ENCODE data around the gene SCG2. TPM values are rescaled to one million over a fixed set of nuclear protein-coding genes. Genes with fewer than 3 reads are reported as not detected.
"Not testable (repeated sequence)": the region's sequence is repeated elsewhere in the genome, so short reads cannot be mapped to it uniquely, and the experiment has no call there.

The SCG2 gene
- total RNA-seq, 4 donors from 2014 or later = 3.2 to 5.1 (median 4.8) TPM; not detected in 1

DNA sequence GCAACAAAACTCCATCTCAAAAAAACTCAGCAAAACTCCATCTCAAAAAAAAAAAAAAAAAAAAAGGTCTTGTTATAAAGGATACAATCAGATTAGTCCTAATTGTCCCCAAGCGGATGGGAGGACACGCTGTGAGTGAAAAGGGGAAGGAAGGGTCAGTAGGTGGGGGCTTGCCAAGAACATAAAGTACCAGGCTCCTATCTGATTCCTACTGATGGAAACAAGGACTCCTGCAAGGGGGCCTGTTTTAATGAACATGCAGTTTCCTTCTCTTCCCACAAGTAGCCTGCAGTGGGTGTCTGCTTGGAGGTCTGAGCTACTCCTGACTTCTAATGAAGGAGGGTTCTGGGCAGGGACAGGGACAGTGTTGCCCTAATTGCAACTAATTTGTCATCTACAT, 7.9 kb downstream of the SCG2 start:
- no peaks in the 10 kb centered on the region for H3K9me3 ChIP-seq
- no peaks in the 10 kb centered on the region for H3K27me3 ChIP-seq
- TF ChIP-seq, protein P1, sequence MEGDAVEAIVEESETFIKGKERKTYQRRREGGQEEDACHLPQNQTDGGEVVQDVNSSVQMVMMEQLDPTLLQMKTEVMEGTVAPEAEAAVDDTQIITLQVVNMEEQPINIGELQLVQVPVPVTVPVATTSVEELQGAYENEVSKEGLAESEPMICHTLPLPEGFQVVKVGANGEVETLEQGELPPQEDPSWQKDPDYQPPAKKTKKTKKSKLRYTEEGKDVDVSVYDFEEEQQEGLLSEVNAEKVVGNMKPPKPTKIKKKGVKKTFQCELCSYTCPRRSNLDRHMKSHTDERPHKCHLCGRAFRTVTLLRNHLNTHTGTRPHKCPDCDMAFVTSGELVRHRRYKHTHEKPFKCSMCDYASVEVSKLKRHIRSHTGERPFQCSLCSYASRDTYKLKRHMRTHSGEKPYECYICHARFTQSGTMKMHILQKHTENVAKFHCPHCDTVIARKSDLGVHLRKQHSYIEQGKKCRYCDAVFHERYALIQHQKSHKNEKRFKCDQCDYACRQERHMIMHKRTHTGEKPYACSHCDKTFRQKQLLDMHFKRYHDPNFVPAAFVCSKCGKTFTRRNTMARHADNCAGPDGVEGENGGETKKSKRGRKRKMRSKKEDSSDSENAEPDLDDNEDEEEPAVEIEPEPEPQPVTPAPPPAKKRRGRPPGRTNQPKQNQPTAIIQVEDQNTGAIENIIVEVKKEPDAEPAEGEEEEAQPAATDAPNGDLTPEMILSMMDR (IDR thresholded peaks at IDR 0.05) = no peak
- TF ChIP-seq POLR2A (IDR thresholded peaks at IDR 0.05) = no peak
- no peak for DNase-seq
- H3K27ac ChIP-seq = no peak overlapping the region
- H3K4me3 ChIP-seq = no peak overlapping the region
- no peaks in the 10 kb centered on the region for H3K36me3 ChIP-seq
- H3K4me1 ChIP-seq = no peaks in the 10 kb centered on the region

DNA sequence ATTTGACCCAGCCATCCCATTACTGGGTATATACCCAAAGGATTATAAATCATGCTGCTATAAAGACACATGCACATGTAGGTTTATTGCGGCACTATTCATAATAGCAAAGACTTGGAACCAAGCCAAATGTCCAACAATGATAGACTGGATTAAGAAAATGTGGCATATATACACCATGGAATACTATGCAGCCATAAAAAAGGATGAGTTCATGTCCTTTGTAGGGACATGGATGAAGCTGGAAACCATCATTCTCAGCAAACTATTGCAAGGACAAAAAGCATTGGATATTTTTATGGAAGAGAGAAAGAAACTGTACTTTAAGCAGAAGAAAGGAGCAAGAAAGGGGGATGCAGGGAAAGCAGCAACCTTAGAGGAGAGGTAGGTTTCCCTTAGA, 9.5 kb downstream of the SCG2 start:
- H3K9me3 ChIP-seq, DNase-seq, H3K4me3 ChIP-seq, H3K4me1 ChIP-seq, H3K27ac ChIP-seq, H3K27me3 ChIP-seq, H3K36me3 ChIP-seq: not testable (repeated sequence)

DNA sequence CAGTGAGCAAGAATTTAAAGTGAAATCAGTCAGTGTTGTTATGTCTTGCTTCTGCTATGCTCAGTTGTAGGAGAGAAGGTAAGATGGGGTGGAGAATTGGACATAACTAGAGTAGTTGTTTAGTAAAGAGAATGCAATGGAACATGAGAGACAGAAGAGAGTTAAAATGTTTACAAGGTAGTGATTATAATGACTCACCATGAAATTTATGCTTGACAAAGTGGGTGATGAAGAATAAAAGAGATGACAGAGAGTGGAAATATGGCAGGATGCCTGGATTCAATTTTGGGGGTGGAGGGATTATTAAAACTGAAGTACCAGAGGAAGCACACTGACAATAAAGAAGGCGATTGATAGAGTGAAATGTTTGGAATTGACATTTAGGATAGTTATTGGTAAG, 10.6 kb downstream of the SCG2 start:
- TF ChIP-seq, protein P1 (IDR thresholded peaks at IDR 0.05) = no peak
- no peak for TF ChIP-seq POLR2A (IDR thresholded peaks at IDR 0.05)
- Histone ChIP-seq H3K36me3 (no peaks in the 10 kb centered on the region), H3K4me1 (no peaks in the 10 kb centered on the region), H3K27ac (no peak overlapping the region), H3K27me3 (no peaks in the 10 kb centered on the region), H3K4me3 (no peak overlapping the region), H3K9me3 (no peaks in the 10 kb centered on the region)
- DNase-seq = no peak

DNA sequence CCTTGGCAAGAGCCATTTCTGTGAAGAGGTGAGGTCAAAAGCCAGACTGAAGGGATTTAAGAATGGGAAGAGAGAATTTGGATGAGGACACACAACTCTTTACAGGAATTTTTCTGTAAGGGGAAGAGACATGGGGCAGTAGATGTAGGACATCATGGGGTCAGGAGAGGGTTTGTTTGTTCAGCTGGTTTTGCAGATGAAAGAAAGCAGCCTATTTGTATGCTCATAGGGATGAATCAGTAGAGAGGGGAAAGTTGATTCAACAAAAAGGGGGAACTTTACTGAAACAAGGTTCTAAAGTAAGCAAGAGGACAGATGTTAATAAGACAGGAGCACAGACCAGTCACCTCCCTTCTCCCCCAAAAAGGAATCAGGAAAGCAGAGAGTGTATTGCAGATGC, 11.2 kb downstream of the SCG2 start:
- no peaks in the 10 kb centered on the region for H3K36me3 ChIP-seq
- no peak for TF ChIP-seq POLR2A (IDR thresholded peaks at IDR 0.05)
- TF ChIP-seq, protein P1 (IDR thresholded peaks at IDR 0.05) = no peak

DNA sequence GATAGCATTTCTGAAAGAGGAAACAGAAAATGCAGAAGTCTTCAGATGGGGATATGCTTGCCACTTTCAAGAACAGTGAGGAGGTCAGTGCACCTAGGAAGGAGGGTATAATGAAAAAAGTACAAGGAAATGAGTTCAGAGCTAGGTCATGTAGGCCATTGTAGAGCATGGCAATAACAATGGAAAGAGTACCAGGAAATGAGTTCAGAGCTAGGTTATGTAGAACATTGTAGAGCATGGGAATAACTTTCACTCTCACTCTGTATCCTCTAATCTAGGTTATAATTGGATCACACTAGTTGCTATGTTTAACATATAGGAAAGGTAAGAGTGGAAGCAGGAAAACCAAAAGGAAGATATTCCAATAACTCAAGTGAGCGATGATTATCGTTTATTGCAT, 12.3 kb downstream of the SCG2 start:
- no peak for TF ChIP-seq POLR2A (IDR thresholded peaks at IDR 0.05)
- TF ChIP-seq, protein P1 (IDR thresholded peaks at IDR 0.05) = no peak
- H3K9me3 ChIP-seq = no peaks in the 10 kb centered on the region
- no peak overlapping the region for H3K4me3 ChIP-seq
- no peaks in the 10 kb centered on the region for H3K27me3 ChIP-seq
- H3K4me1 ChIP-seq = no peaks in the 10 kb centered on the region
- H3K27ac ChIP-seq = no peak overlapping the region
- H3K36me3 ChIP-seq = no peaks in the 10 kb centered on the region
- no peak for DNase-seq

More for the DNA sequence above, 11.2 kb downstream of the SCG2 start:
- no peak for DNase-seq
- no peak overlapping the region for H3K27ac ChIP-seq
- H3K4me3 ChIP-seq = no peak overlapping the region
- H3K9me3 ChIP-seq = no peaks in the 10 kb centered on the region
- H3K4me1 ChIP-seq = no peaks in the 10 kb centered on the region
- no peaks in the 10 kb centered on the region for H3K27me3 ChIP-seq

DNA sequence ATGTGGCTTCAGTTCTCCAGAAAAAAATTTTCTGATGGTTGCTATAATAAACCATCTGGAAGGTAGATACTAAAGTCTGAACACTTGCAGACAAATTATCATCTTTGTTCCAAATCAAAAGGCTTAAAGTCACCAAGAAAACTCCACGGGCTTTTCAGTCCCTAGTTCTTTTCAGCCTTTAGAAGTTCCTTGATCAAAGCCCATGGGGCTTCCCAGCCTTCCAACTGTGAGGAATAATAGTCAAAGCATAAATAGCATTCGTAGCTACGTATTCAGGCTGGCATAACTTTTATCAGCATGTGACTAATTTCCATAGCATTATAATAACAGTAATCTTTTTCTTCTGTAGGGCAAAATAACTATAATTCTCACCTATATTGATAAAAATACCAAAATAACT, 13.9 kb downstream of the SCG2 start:
- no peaks in the 10 kb centered on the region for H3K36me3 ChIP-seq
- H3K4me3 ChIP-seq = no peak overlapping the region
- H3K27me3 ChIP-seq = no peaks in the 10 kb centered on the region
- no peaks in the 10 kb centered on the region for H3K9me3 ChIP-seq
- TF ChIP-seq, protein P1 (IDR thresholded peaks at IDR 0.05) = no peak
- no peak for TF ChIP-seq POLR2A (IDR thresholded peaks at IDR 0.05)
- H3K4me1 ChIP-seq = no peaks in the 10 kb centered on the region
- no peak for DNase-seq
- H3K27ac ChIP-seq = no peak overlapping the region

Measured in Peyer's patch (tissue), 4 donors.